Left renal pelvis (tissue), 4 donors: ENCODE measurements around the gene APLF. TPM values are rescaled to one million over a fixed set of nuclear protein-coding genes. Genes with fewer than 3 reads are reported as not detected.
"Not testable (repeated sequence)": the region's sequence is repeated elsewhere in the genome, so short reads cannot be mapped to it uniquely, and the experiment has no call there.

Experiments
- DNase-seq, 4 donors: peaks; one replicate each; pipeline ENCODE4 v3.0.0-alpha.2; 2013; ENCODE audit warnings: low read depth in 4 of 4, low spot score in 3 of 4
- polyA plus RNA-seq, 4 donors: library from polyadenylated mRNA; unstranded; fragments of 120-200 nt; gene quantifications; one replicate each; pipeline ENCODE4 v1.2.1, GENCODE V29; 2013; ENCODE audit not compliant: insufficient read length in 4 of 4

Gene APLF
- polyA plus RNA-seq, 4 donors: 1.9 to 4.9 (median 3.4) TPM

GRCh38 chr2:68475110-68475509 lies 7.7 kb downstream of the APLF start:
- no peak for DNase-seq

- no peak for DNase-seq
Observed at GRCh38 chr2:68475576-68475975, 8.2 kb downstream of the APLF start.

- no peak for DNase-seq
Observed at GRCh38 chr2:68476454-68476853, 9.1 kb downstream of the APLF start.

- no peak for DNase-seq
Observed at GRCh38 chr2:68478688-68479087, 11.3 kb downstream of the APLF start.

- no peak for DNase-seq
Observed at GRCh38 chr2:68482296-68482820, 15.0 kb downstream of the APLF start.

GRCh38 chr2:68483011-68483410 lies 15.6 kb downstream of the APLF start:
- DNase-seq: no peak

GRCh38 chr2:68487773-68488355 lies 20.5 kb downstream of the APLF start:
- DNase-seq: no peak

- not testable (repeated sequence) for DNase-seq
Observed at GRCh38 chr2:68488605-68489004, 21.2 kb downstream of the APLF start.

GRCh38 chr2:68489282-68489681 lies 21.9 kb downstream of the APLF start:
- DNase-seq: no peak

GRCh38 chr2:68491582-68491981 lies 24.2 kb downstream of the APLF start:
- no peak for DNase-seq

- DNase-seq: no peak
Observed at GRCh38 chr2:68499133-68499532, 31.7 kb downstream of the APLF start.

- DNase-seq: no peak
Observed at GRCh38 chr2:68500649-68501048, 33.3 kb downstream of the APLF start.

- no peak for DNase-seq
Observed at GRCh38 chr2:68501768-68502167, 34.4 kb downstream of the APLF start.

GRCh38 chr2:68505603-68506159 lies 38.3 kb downstream of the APLF start:
- no peak for DNase-seq

GRCh38 chr2:68506170-68506569 lies 38.8 kb downstream of the APLF start:
- DNase-seq: no peak

- no peak for DNase-seq
Observed at GRCh38 chr2:68512326-68512725, 44.9 kb downstream of the APLF start.

- no peak for DNase-seq
Observed at GRCh38 chr2:68512966-68513365, 45.6 kb downstream of the APLF start.

- DNase-seq: no peak
Observed at GRCh38 chr2:68514316-68514929, 47.0 kb downstream of the APLF start.

- DNase-seq: no peak
Observed at GRCh38 chr2:68516051-68516955, 48.9 kb downstream of the APLF start.

GRCh38 chr2:68519236-68519635 lies 51.9 kb downstream of the APLF start:
- no peak for DNase-seq

GRCh38 chr2:68521037-68521436 lies 53.7 kb downstream of the APLF start:
- no peak for DNase-seq
